GM19238 (cell line): ENCODE measurements around the gene CSNK1D.
"Not testable (repeated sequence)": the region's sequence is repeated elsewhere in the genome, so short reads cannot be mapped to it uniquely, and the experiment has no call there.

ENCODE experiments used
- DNase-seq: peaks from one replicate; pipeline ENCODE4 v3.0.0; 2011; ENCODE audit warnings: low spot score; ENCODE audit not compliant: insufficient read length

CSNK1D gene

GRCh38 chr17:82195675-82196672 is 77.5 kb downstream of the CSNK1D start:
- DNase-seq: no peak

GRCh38 chr17:82194765-82195164 is 78.7 kb downstream of the CSNK1D start:
- DNase-seq: no peak

DNA sequence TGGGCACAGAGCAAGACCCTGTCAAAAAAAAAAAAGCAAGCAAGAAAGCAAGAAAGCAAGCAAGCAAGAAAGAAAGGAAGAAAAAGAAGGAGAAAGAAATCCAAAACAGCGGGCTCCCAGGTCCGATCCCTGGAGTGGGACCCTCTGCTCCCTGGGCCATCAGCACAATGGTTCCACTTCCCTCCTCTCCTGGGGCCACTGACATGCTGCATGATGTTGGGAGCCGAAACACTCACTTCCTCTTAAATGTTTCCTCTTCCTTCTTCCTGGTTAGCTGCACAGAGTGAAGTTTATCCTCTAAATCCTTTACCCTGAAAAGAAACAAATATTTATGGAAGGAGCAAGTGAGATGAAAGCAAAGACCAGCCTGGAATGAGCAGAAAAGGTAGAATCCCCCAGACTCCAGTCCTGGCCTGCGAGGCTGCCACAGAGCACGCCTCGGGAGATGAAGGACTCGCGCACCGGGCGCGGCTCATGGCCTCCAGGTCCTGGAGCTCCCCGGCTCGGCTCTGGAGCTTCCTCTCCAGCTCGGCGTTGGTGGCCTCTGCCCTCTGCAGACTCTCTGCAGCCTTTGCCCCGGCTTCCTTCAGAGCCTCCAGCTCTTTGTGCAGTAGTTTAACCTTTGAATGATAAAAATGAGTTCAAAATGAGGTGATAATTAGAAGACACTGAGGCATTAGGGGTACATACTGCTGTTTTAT is 79.8 kb downstream of the CSNK1D start:
- no peak for DNase-seq

DNA sequence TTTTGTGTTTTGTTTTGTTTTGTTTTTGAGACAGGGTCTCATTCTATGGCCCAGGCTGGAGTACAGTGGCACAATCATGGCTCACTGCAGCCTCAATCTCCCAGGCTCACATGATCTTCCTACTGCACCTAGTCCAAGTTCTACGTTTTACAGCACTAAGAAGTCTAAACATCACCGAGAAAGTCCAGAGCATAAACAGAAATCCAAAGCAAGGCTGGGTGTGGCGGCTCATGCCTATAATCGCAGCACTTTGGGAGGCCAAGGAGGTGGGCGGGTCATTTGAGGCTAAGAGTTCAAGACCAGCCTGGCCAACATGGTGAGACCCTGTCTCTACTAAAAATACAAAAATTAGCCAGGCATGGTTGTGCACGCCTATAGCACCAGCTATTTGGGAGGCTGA is 80.5 kb downstream of the CSNK1D start:
- not testable (repeated sequence) for DNase-seq
